SK-N-SH (cell line): ENCODE measurements around the gene DUSP3.

ENCODE experiments used
- RAD21 ChIP-seq: IDR thresholded peaks from 2 replicates; pipeline ENCODE4 v1.6.1; 2012; ENCODE audit warnings: mild to moderate bottlenecking, low read length
- RFX5 ChIP-seq: IDR thresholded peaks from 2 replicates; pipeline ENCODE4 v1.6.1; 2012; ENCODE audit warnings: mild to moderate bottlenecking, improper control_type of control experiment, low read length
- SIN3A ChIP-seq: IDR thresholded peaks from 2 replicates; pipeline ENCODE4 v1.6.1; 2012; ENCODE audit warnings: low read depth, mild to moderate bottlenecking, low read length, moderate library complexity, borderline replicate concordance
- TAF1 ChIP-seq: IDR thresholded peaks from 2 replicates; pipeline ENCODE4 v1.6.1; 2012; ENCODE audit warnings: low read depth, mild to moderate bottlenecking, low read length, moderate library complexity, borderline replicate concordance
- TF ChIP-seq, protein P1 (sequence below): fragments of 200-600 bp; sonication (generic); IDR thresholded peaks from 2 replicates; pipeline ENCODE4 v1.6.1; 2017; ENCODE audit warnings: antibody characterized with exemption, mild to moderate bottlenecking, moderate library complexity

DNA sequence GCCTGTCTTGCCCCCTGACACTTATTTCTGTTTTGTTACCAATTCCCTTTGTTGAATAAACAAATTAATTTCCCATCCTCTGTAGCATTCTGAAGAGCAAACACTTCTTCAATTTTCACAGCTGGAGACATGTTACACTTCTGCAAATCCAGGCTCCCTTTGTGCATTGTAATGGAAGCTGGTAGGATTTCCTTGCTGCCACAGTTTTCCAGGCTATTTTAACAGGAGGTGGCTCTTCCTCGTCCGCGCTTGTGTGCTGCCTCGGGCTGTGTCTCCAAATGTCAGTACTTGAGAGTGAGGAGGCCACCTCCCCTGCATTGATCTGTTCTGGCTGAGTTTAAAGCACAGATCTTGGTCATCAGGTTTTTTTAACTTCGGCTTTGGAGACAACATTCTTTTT is 60.2 kb downstream of the DUSP3 start:
- no peak for TF ChIP-seq TAF1
- TF ChIP-seq, protein P1, sequence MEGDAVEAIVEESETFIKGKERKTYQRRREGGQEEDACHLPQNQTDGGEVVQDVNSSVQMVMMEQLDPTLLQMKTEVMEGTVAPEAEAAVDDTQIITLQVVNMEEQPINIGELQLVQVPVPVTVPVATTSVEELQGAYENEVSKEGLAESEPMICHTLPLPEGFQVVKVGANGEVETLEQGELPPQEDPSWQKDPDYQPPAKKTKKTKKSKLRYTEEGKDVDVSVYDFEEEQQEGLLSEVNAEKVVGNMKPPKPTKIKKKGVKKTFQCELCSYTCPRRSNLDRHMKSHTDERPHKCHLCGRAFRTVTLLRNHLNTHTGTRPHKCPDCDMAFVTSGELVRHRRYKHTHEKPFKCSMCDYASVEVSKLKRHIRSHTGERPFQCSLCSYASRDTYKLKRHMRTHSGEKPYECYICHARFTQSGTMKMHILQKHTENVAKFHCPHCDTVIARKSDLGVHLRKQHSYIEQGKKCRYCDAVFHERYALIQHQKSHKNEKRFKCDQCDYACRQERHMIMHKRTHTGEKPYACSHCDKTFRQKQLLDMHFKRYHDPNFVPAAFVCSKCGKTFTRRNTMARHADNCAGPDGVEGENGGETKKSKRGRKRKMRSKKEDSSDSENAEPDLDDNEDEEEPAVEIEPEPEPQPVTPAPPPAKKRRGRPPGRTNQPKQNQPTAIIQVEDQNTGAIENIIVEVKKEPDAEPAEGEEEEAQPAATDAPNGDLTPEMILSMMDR, result no peak
- TF ChIP-seq RAD21, result no peak
- TF ChIP-seq RFX5, result no peak
- TF ChIP-seq SIN3A, result no peak
